Uterus (tissue), 2 donors: ENCODE measurements around the gene UBQLNL.

Experiments
- POLR2A ChIP-seq, 2 donors: fragments of 450-650 bp; IDR thresholded peaks; one replicate each; pipeline ENCODE4 v1.6.1; 2016; ENCODE audit warnings: antibody characterized with exemption in 2 of 2, mild to moderate bottlenecking in 1 of 2, moderate library complexity in 1 of 2
- TF ChIP-seq, protein P1 (sequence below), 4 experiments: fragments of 200-600 bp in 2 of 4; fragments of 450-650 bp in 2 of 4; sonication (generic) in 2 of 4; IDR thresholded peaks; one replicate each; pipeline ENCODE4 v1.5.1; 2016 to 2019; ENCODE audit warnings: antibody characterized with exemption in 4 of 4, mild to moderate bottlenecking in 2 of 4, moderate library complexity in 1 of 4

DNA sequence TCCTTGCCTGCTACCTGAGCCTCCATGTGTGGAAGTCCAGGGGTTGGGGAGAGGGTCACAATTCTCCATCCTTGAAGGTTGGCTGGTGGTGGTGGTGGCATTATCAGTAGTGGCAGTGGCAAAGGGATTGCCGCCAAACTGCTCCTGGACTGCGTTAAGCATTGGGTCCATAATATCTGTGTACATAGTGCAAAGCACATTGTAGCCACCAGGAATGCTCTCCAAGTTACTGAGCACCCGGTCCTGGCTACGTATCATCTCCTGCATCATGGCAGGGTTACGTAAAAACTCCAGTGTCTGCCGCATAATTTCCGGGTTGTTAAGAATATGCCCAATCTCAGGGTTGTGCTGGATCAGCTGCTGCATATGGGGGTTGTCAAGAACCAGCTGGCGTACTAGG, 7.9 kb downstream of the UBQLNL start:
- TF ChIP-seq, protein P1, sequence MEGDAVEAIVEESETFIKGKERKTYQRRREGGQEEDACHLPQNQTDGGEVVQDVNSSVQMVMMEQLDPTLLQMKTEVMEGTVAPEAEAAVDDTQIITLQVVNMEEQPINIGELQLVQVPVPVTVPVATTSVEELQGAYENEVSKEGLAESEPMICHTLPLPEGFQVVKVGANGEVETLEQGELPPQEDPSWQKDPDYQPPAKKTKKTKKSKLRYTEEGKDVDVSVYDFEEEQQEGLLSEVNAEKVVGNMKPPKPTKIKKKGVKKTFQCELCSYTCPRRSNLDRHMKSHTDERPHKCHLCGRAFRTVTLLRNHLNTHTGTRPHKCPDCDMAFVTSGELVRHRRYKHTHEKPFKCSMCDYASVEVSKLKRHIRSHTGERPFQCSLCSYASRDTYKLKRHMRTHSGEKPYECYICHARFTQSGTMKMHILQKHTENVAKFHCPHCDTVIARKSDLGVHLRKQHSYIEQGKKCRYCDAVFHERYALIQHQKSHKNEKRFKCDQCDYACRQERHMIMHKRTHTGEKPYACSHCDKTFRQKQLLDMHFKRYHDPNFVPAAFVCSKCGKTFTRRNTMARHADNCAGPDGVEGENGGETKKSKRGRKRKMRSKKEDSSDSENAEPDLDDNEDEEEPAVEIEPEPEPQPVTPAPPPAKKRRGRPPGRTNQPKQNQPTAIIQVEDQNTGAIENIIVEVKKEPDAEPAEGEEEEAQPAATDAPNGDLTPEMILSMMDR (IDR thresholded peaks at IDR 0.05): no peak
- no peak for TF ChIP-seq POLR2A (IDR thresholded peaks at IDR 0.05)
